ENCODE measurements around the gene PXT1.
A peak's percentile ranks its signal among the peaks of the same experiment; 100 is the strongest.
"Not testable (repeated sequence)": the region's sequence is repeated elsewhere in the genome, so short reads cannot be mapped to it uniquely, and the experiment has no call there.

Gene PXT1

DNA sequence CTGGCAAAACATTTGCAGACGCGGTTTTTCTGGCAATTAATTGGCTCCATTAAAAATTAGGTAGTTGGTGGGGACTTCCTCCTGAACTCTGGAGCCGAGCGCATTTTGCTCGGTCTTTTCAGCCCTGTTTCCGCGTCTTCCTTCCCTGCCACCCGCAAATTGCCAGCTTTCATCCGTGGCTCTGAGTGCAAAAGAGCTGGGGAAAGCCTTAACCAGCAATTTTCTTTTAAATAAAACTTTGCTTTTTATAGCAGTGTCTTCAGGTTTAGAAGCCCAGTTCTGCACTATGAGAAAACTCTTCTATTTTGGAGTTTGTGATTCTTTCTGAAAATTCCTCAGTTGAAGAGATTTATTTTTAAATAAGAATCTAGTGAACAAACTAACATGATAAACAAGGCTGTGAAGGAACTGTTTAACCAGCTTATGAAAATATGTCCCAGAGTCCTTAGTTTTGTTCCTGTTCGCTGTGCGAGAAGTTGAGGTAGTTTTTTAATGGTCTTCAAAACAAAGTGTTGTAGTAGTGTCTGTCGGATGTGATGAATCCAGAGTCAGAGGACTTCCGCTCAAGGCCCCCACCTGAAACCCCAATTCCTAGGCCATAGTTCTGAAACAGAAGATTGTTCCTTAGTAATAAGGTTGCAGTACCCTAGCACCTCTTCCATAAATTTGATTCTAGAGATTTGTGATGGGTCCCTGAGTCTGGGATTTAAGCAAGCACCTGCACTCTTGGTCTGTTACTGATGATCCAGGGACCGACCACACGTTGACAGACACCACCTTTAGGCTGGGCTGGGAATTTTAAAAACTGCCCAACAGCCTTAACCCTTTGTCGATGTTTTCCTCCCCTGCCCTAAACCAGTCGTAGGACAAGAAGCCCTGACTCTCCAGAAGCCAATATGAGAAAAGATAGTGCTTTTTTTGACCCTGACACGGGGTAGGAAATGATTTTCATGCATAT, 1.1 kb upstream of the PXT1 start:
- peak; percentile 21 for DNase-seq

DNA sequence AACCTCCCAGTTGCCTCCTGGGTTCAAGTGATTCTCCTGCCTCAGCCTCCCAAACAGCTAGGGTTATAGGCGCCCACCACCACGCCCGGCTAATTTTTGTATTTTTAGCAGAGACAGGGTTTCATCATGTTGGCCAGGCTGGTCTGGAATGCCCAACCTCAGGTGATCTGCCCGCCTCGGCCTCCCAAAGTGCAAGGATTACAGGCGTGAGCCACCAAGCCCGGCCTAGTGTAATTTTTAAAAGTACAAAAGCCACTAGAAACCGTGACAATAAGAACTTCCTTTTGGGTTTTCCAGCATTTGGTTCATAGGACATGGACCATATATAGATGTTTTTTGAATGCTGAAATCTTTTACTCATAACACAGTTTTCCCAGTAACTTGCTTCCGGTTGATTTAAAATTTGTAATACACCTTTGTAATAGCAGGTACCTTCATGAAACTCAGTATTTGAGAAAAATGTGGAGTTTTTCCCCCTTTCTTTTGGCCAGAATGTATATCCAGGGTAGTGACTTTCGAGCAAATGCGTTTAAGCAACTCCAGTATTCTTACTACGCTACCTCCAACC, 467 bp downstream of the PXT1 start:
- no peak for DNase-seq

- peak; percentile 80 for DNase-seq
Measured at GRCh38 chr6:36441307-36441894, 1.3 kb downstream of the PXT1 start.

DNA sequence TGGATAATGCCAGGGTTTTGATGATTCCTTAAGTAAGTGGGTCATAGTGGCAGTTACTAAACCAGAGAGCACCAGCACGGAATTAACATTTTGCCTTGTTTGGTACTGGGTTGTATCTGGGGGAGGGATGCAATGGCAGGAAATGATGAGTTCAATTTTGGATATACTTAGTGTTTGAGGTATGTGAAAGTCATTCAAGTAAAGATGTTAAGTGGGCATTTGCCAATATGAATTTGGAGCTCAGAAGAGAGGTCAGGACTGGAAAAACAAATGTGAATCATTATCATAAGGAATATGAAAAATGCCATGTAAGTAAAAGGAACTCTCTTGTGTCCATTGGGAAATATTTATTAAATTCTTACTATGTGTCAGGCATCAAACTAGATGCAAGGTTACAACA, 6.2 kb downstream of the PXT1 start:
- DNase-seq: no peak

GRCh38 chr6:36432151-36432671, 10.4 kb downstream of the PXT1 start:
- DNase-seq: no peak

DNA sequence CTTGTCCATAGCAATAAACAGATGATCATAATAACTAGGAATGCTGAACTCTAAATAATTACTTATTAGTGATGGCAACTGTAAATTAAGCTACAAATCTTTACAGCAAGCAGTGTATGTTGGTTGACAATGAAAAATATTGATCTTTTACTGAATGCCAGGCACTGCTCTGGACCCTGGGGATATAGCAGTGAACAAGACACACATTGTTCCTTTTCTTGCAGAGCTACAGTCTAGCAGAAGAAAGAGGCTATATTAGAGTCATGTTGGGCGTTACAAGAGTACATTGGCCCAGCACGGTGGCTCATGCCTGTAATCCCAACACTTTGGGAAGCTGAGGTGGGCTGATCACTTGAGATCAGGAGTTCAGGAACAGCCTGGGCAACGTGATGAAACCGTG, 11.5 kb downstream of the PXT1 start:
- no peak for DNase-seq

DNA sequence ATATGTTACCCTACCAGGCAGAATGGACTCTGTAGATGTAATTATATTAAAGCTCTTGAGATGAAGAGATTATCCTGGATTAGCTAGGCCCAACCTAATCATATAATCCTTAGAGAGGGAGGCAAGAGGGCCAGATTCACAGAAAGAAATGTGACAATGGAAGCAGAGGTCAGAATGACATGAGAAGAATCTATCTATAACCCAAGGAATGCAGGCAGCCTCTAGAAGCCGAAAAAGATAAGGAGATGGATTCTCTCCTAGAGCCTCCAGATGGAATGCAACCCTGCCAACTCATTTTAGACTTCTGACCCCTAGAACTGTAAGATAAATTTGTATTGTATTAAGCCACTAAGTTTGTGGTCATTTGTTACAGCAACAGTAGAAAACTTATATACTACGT, 12.3 kb downstream of the PXT1 start:
- DNase-seq: no peak

DNA sequence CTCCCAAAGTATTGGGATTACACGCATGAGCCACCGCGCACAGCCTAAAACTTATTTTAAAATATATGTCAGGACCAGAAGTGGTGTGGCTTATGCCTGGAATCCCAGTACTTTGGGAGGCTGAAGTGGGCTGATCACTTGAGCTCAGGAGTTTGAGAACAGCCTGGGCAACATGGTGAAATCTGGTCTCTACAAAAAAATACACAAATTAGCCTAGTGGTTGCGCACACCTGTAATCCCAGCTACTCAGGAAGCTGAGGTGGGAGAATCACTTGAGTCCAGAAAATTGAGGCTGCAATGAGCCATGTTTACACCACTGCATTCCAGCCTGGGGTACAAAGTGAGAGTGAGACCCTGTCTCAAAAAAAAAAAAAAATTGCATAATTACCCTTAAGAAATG, 13.7 kb downstream of the PXT1 start:
- DNase-seq: no peak

DNA sequence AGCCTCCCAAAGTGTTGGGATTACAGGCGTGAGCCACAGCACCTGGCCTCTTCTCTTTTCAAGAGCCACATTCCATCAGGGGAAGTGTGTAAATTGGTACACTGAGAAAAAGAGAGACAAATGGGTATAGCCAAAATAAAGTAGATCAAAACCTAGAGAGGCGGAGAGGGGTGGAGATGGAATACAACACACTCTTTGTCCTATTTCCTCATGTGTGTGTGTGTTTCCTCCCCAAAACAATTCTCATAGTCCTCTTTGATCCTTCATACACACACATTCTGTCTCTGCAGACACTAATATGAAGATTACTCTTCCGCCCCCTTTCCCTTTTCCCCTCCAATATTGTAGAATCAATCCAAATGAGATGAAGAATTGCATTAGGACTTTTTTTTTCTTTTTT, 16.0 kb downstream of the PXT1 start:
- DNase-seq: no peak

DNA sequence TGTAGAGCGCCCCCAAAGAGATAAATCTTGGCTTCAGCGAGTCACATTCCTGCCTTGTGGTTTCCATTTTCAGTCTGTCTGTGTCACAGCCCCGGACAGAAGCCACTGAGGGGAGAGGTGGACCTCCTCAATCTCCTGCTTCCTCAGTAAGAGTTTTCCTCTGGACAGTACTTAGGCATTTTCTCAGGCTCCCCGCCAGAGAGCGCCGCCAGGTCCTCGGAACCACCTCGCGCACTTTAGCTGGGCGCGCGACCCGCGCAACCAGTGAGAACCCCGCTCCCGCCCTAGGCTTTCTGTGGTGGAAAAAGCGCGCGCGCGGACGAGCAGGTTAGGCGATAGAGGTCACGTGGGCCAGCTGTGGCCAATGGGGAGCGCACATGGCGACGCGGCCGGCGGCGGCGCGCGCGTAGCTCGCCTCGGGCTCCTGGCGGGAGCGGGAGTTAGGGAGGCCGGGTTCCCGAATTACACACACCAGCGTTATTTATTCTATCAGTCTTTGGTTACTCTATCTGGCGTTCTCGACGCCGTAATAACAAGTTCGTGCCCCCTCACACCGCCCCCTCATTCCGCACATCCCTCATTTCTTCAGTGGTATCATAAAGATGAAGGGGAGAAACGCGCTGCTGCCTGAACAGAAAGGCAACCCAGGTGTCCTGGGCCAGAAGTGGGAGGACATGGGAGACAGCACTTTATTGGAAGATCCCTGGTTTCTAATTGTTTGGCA, 19.4 kb downstream of the PXT1 start:
- peak; percentile 97 for DNase-seq

- no peak for DNase-seq
Measured at GRCh38 chr6:36422714-36423100, 19.9 kb downstream of the PXT1 start.

GRCh38 chr6:36419310-36419709, 23.3 kb downstream of the PXT1 start:
- DNase-seq: no peak

GRCh38 chr6:36418558-36418957, 24.1 kb downstream of the PXT1 start:
- DNase-seq: no peak

DNA sequence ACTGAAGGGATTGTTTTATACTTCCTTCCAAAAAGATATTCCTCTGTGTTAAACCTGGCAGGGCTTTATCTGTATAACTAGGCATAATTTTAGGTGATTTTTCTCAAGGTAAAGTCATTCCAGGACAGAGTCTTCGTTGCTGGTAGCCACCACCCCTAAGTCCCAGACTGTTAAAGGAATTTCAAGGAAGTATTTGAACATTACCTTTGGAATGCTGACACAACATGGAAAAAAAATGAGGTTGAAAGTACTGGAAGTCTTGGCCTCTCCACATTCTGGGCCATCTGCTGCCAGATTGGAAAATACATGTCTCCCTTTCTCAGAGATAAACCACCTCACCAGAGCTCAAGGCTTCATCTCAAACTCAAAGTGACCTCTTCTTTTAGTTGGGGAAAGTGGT, 28.2 kb downstream of the PXT1 start:
- DNase-seq: no peak

- no peak for DNase-seq
Measured at GRCh38 chr6:36413489-36414480, 28.9 kb downstream of the PXT1 start.

DNA sequence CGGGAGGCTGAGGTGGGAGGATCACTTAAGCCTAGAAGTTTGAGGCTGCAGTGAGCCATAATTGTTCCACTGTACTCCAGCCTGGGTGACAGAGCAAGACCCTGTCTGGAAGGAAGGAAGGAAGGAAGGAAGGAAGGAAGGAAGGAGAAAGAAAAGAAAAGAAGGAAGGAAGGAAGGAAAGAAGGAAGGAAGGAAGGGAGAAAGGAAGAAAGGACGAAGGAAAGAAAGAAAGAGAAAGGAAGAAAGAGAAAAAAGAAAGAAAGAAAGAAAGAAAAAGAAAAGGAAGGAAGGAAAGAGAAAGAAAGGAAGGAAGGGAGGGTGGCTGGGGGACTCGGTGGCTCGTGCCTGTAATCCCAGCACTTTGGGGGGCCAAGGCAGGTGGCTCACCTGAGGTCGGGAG, 32.9 kb downstream of the PXT1 start:
- not testable (repeated sequence) for DNase-seq

- no peak for DNase-seq
Measured at GRCh38 chr6:36404164-36404563, 38.5 kb downstream of the PXT1 start.

DNA sequence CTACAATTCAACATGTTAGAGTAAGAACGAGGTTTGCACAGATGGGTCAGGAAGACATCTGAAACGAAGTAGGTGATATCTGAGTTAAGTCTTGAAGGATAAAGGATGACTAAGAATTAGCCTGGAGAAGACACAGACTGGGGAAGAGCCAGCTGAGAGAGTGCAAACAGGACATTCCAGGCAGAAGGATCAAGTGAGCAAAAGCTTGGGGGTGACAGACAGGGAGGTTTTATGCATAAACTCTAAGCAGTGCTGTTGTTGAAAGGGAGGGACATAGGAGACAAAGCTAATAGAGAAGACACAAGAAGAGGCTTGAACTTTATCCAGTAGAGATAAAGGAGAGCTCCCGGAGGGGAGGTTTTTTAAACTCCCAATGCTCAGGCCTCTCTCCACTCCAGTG, 40.2 kb downstream of the PXT1 start:
- DNase-seq: no peak

- no peak for DNase-seq
Measured at GRCh38 chr6:36399970-36400369, 42.7 kb downstream of the PXT1 start.

DNA sequence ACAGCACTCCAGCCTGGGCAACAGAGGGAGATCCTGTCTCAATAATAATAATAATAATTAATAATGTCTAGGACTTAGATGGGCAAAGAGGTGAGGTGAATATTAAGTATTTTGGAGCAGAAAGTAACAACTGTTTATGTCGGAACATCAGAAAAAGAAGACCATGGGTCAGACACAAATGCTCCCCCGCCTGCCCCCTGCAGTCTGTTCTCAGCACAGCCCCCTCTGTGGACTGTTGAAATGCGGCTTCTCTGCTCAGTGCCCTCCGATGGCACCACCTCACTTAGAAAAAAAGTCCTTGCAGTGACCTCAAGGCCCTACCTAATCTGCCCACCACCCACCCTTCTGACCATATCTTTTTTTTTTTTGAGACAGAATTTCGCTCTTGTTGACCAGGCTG, 50.0 kb downstream of the PXT1 start:
- no peak for DNase-seq

DNA sequence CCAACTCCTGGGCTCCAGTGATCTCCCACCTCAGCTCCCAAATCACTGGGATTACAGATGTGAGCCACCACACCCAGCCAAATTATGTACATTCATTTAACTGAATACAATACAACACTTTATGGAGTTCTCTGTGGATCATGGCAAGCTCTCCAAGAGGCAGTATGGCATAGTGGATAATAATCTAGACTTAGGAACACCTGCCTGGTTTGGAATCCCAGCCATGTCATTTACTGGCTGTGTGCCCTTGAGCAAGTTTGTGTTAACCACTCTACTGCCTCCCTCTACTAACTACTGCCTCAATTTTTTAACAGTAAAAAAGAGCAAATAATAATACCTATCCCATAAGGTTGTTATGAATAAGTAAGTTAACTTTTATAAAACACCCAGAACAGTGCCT, 53.3 kb downstream of the PXT1 start:
- no peak for DNase-seq

All from central memory CD4-positive, alpha-beta T cell (primary cell).